ENCODE data around the gene UNC5CL.

Gene UNC5CL

DNA sequence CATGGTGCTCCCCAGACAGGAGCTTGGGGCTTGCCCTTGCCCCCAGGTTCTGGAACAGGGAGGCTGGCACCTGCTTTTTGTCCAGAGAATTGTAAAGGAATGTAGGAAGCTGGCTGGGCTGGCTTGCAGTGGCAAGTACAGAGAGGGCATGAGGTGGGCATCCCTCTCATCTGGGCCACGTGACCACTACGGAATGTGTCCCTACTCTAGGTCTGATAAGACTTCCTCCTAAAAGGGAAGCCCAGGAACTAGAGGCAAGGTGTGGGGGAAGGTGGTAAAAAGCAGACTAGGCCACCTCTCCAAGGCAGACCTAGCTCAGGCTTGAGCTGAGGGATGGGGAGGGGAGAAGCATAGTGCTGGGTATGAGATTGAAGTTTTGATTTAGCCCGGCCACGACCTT is 38.8 kb downstream of the UNC5CL start:
- DNase-seq: no peak

DNA sequence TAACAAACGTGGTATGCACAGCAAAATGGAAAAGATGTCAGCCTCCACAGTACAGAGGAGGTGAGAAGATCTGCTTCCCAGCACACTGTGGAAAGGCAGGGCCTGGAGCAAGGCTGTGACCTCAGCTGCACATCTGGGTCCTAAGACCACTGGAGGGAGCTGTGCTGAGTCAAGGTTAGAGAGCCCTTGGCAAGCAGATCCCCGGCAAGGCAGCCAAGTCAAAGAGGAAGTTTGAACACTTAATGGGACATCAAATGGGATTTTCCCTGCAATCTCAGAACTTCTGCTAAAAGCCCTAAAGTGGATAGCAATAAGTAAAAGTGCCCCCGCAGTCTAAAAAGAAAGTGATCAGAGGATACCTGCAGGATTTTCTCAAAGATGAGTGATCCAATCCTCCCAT is 39.5 kb downstream of the UNC5CL start:
- no peak for DNase-seq

DNA sequence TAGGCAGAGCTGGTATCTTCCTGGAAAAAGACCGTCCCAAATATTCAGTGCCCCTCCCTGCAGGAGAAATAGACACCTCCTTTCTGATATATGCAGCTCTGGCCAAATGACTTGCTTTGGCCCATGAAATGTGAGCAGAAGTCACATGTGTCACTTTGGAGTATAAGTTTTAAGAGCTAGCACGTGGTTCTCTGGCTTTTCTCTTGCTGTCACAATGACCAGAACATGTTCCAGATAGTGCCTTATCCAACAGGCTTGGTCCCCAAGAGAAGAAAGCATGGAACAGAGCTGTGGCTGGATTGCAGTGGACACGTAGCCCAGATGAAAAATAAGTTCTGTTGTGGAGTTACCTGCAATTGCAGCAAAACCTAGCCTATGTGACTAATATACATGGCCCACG is 40.4 kb downstream of the UNC5CL start:
- DNase-seq: no peak

DNA sequence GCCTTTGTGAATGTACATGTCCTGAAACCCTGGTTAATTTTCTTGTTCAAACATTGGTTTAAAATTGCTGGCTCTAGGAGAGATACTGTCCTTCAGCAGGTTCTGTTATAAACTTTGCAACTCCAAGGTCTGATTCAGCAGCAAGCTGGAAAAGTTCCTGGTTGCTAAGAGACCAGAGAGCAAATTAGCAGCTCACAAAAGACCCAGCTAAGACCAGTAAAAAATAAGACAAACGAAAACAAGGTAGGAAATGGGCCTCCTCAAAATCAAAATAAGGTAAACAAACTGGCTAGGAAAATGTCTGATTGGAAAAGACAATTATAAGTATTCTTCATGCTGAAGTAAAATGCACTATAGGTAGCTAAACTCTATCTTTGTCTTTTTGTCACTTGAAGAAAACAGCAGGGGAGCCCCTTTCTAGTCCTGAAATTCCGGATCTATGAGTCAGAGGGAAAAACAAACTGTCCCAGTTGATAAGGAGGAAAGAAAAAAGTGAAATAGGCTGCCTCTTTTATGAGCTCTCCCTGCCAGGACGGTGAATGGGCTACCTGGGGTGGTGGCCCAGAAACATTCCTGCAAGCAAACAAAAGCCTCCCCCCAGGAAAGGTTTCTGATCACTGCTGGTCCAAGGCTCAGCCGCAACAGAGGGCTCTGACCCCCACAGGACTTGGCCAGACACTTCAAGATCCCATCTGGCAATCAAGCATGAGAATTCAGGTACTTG is 41.6 kb downstream of the UNC5CL start:
- no peak for DNase-seq

DNA sequence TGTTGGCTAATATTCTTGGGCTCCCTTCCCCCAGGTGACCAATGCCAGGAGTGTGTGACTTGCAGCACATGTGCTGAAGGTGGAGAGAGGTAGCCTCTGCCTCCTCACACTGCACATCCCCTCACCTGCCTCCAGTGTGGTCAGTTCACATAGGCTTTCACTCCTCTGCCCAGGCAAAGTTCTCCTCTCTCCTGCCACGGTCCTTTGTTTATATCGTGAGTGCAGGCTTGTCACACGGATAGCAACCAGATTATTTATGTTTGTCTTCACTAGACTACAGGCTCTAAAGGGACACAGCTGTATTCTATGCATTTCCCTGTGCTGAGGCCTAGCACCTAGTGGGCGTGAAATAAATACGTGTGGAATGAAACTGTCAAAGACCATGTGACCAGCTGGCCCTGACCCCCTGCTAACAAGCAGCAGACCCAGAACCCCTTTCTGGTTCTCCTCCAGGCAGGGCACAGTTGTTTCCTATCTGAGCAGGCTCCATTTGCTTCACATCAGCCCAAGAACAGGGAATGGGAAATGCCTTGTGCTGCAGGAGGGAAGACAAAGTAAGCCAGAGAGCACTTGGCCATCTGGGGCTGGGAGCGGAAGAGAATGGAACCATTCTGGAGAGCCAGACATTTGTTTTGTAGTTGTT is 42.3 kb downstream of the UNC5CL start:
- no peak for DNase-seq

DNA sequence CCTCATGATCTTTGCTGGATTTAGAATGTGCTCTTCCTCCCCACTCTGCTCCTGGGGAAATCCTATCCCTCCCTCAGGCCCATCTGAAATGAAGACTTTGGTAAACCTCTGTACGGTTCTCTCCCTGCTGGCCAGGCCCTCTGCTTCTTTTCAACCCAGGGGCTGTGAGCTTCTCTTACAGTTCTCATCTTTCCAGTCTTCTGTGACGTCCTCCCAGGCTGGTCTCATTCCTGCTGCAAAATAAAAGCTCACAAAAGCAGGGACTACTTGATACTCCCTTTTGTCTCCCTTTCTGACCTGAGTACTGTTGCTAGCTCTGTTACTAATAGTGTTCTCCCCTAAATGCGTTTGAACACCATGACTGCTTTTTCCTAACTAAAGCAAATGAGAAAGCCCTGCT is 46.3 kb downstream of the UNC5CL start:
- DNase-seq: no peak

DNA sequence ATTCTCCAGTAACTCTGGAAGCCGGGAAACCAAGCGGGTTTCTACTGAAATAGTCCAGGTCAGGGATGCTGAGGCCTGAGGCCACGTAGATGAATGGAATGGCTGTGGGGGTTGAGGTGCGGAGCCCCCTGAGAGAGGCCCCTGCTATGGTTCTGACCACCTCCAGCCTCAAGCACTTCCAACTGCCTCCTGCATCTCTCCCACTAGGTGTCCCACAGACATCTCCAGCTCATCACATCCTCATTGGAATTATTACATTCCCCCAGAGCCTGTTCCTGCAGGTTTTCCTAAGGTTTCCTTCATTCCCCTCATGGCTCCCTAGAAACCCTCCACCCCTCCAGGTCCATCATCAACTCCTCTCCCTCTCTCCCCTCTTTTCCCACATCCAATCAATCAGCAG is 48.7 kb downstream of the UNC5CL start:
- DNase-seq: no peak

DNA sequence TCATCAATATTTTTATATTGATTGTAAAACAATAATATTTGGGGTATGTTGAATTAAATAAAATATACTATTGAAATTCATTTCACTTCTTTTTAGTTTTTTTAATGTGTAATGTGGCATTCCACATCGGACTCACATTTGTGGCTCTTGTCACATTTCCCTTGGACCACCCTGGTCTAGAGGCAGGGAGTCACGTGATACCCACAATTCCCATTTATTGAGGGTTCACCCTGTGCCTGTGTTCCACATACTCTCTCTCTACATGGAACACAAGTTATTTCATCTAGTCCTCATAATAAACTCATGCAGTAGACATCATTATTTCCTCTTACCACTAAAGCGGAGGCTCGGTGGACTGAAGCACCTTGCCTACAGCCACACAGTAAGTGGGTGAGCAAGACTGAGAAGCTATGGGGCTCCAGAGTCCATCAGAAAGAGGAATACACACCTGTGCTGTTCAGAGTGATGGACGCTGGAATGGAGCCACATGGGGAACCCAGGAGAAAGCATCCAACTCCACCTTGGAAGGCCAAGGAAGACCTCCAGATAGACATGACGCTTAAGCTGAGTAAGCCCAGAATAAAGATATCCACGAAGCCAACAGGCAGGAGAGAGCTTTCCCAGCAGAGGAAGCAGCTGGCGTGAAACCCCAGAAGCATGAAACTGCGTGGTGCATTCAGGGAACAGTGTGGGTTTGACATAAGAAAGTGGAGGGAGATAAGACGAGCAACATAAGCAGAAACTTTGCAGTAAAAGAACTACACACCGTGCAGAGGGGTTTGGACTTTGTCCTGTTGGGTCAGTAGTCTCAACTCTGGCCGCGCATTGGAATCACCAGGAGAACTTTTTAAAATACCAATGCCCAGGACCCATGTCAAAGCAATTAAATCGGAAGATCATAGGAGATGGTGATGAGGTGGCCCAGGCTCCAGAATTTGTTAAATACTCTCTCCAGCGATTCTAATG is 49.5 kb downstream of the UNC5CL start:
- no peak for DNase-seq

DNA sequence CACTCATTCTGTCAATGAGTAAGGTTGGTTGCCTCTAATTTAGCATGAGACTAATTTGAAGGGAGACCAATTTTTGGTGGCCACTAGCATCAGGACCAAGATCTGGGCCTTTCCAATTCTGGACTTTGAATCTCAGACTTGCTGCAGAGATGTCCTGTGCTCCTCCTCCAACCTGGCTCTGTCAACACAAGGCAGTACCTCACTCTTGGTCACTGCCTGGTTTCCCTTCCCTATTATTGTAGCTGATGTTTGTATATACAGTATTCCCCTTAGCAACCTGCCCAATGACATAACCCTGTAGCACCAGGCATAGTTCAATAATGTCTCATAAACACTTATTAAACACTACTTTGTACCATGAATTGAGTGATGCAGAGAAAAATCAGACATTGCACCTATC is 50.4 kb downstream of the UNC5CL start:
- DNase-seq: no peak

DNA sequence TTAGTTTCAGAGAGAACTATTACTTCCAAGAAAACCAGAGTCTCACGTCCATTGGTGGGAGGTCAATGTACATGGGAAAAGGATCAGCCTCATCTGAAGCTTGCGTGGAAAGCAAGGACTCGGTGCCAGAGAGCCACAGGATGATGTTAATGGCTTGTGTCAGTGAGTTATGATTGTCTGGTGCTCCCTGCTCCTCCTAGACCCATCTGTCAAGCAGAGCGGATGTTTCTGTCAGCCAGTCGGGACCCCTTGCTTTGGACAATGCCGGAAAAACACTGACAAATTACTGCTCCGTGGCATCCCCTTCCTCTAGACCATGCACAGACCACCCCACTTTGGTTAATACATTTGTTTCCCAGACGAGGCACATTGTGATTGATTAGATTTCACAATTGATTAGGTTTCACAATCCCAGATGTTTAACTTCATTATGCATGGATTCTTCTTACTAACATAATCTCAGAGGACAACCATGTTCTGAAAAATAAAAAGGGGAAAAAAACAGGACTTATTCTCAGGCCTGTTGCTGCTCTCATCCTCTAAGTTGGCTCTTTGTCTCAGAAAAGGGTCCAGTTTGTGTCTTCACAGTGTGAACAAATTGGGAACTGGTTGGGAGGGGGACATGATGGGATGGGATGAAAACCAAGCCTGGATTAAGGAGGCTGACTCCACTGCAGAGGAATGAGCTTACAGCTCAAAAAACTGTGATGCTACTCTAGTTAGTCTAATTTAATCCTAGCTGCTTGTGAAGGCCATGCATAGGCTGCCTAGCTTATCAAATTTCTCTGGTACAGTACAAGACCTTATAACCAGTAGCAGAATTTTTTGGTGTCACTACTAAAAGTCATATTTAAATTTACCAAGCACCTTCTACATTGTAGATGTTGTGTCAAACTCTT is 51.9 kb downstream of the UNC5CL start:
- no peak for DNase-seq

DNA sequence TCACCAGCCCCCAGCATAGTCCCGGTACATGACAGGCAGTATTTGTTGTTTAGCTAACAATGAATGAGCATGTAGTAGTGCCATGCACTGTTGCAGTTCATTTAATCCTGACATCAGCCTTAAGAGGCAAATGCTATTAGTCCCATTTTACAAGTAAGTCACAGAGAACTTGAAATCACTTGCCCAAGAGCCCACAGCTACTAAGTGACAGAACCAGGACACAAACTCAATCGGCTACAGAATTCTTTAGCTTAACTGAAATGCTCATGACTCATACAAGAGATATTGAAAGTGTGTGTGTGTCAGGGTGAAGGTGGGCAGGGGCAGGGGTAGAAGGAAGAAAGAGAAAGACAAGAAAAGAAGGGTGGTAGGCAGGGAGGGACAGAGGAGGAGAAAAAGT is 52.7 kb downstream of the UNC5CL start:
- no peak for DNase-seq

DNA sequence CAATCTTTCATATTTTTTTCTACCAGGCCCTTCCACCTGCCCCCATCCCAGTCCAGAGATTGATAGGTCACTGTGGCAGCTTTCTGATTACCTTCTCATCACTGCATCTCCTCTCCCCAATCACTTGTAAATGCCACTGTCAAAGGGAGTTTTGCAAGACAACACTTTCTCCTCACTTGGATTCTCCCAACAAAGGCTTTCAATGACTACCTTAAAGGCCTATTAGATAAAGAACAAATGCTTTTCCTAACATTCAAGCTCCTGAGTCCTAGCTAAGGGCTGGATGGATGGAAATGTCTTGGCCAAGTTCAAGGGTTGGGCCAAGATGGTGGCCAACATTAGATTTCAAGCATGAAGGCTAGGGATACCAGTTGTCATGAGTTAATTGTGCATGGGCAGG is 55.3 kb downstream of the UNC5CL start:
- no peak for DNase-seq

DNA sequence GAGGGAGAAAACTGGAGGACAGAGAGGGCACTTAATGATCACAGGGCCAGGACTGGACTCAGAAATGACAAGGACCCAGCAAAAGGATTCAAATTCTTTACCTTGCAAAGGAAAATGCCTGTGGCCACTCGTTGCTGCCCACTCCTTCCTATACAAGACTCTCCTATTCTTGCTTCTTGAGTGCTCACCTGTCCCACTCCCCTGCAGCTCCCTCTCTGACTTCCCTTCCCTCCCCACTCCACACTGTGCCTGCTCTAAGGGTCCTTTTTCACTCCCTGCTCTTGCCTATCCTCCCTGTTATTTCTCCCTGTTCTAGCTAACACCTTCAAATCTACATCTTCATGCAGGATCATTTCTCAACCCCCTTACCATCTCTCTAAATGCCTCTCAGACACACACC is 56.1 kb downstream of the UNC5CL start:
- no peak for DNase-seq

DNA sequence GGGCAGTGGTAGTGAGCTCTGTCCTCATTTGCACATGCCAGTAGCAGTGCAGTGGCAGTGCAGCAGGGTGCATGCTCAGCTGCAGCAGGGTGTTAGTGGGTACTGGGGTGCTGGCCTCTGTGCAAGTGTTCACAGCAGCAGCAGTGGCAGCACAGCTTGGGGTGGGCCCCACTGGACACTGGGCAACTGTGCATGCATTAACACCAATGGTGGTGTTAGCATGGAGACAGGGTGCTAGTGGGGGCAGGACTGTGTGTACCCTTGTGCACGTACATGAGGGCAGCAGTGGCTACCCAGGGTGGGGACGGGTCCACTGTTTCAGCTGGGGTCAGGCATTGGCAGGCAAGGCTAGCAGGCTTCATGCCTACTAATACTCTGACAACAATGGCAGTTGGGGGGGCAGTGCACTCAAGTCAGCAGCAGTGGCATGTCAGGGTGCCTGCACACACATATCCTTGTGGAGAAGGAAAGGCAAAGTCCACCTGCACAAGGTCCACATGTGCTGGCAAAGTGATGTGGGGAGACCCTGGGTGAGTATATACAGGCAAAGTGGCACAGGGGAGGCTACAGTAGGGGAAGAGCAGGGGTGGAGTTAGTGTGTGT is 60.2 kb downstream of the UNC5CL start:
- no peak for DNase-seq

DNA sequence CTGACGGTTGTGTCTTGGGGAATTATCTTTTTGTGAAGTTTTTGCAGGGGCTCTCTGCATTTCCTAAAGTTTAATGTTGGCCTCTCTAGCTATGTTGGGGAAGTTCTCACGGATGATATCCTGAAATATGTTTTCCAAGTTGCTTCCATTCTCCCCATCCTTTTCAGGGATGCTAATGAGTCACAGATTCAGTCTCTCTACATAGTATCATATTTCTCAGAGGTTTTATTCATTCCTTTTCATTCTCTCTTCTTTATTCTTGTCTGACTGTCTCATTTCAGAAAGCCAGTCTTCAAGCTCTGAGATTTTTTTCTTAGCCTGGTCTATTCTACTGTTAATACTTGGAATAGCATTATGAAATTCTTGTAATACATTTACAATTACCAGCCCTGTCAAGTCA is 61.3 kb downstream of the UNC5CL start:
- no peak for DNase-seq

DNA sequence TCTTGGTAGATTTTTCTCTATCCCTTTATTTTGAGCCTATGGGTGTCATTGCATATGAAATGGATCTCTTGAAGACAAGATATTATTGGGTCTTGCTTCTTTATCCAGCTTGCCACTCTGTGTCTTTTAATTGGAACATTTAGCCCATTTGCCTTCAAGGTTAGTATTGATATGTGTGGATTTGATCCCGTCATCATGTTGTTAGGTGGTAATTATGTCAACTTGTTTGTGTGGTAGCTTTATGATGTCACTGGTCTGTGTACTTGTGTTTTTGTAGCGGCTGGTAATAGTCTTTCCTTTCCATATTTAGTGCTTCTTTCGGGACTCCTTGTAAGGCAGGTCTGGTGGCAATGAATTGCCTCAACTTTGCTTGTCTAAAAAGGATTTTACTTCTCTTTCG is 61.9 kb downstream of the UNC5CL start:
- no peak for DNase-seq

Measured in T-helper 9 cell (primary cell).